Gastroesophageal sphincter (tissue), 3 donors: ENCODE results near the gene KHDRBS2.

Experiments
- CTCF ChIP-seq, 4 experiments: fragments of 200-600 bp in 2 of 4; fragments of 450-650 bp in 2 of 4; sonication (generic) in 1 of 4; IDR thresholded peaks; one replicate each; pipeline ENCODE4 v1.5.1; 2017 to 2019; ENCODE audit warnings: antibody characterized with exemption in 4 of 4, mild to moderate bottlenecking in 2 of 4, moderate library complexity in 2 of 4
- EP300 ChIP-seq: sonication (generic); formaldehyde crosslinking; IDR thresholded peaks from one replicate; pipeline ENCODE4 v1.6.1; 2017; ENCODE audit warnings: antibody characterized with exemption, mild to moderate bottlenecking
- POLR2A ChIP-seq, 2 donors: fragments of 450-650 bp; IDR thresholded peaks; one replicate each; pipeline ENCODE4 v1.6.1; 2017; ENCODE audit warnings: antibody characterized with exemption in 2 of 2, mild to moderate bottlenecking in 2 of 2, moderate library complexity in 1 of 2

DNA sequence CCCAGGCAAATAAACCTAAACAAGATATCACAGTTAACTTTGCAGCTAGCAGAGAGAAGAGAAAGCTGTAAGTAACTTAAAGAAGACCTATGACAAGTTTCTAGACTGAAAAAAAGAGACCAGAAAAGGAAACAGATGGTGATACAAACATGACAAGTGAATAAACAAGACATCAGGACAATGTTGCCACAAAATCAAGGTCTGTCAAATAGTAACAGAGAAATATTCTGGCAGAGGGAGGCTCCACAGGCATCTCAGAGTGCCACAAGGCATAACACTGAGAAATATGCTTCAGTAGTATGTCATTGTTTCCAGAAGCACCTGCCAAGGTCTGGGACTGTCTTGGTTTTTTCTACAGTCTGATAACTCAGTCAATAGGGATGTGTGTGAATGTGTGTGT is 332.2 kb downstream of the KHDRBS2 start:
- TF ChIP-seq CTCF (IDR thresholded peaks at IDR 0.05) (no peak), POLR2A (IDR thresholded peaks at IDR 0.05) (no peak), EP300 (no peak)
